CD4-positive, alpha-beta T cell treated with Interleukin-15 for 4 hours (primary cell): ENCODE data around the gene MIEF1.

Experiments
- DNase-seq: peaks from one replicate; pipeline ENCODE4 v3.0.0-alpha.2; 2020; ENCODE audit warnings: low spot score

Gene MIEF1

GRCh38 chr22:39470451-39471291 lies 31.4 kb upstream of the MIEF1 start:
- no peak for DNase-seq

- DNase-seq, result peak; percentile 4
Measured at GRCh38 chr22:39471381-39472141, 30.5 kb upstream of the MIEF1 start.

GRCh38 chr22:39472570-39473556 lies 29.2 kb upstream of the MIEF1 start:
- DNase-seq, result no peak

GRCh38 chr22:39473851-39474250 lies 28.2 kb upstream of the MIEF1 start:
- DNase-seq, result no peak

GRCh38 chr22:39474351-39475111 lies 27.6 kb upstream of the MIEF1 start:
- DNase-seq, result no peak

- DNase-seq, result no peak
Measured at GRCh38 chr22:39475337-39475736, 26.8 kb upstream of the MIEF1 start.

- DNase-seq, result no peak
Measured at GRCh38 chr22:39475902-39476301, 26.2 kb upstream of the MIEF1 start.

GRCh38 chr22:39476664-39477063 lies 25.4 kb upstream of the MIEF1 start:
- no peak for DNase-seq

GRCh38 chr22:39477542-39477941 lies 24.5 kb upstream of the MIEF1 start:
- DNase-seq, result no peak

- DNase-seq, result no peak
Measured at GRCh38 chr22:39478441-39478850, 23.6 kb upstream of the MIEF1 start.

GRCh38 chr22:39479254-39479653 lies 22.8 kb upstream of the MIEF1 start:
- DNase-seq, result no peak

- DNase-seq, result no peak
Measured at GRCh38 chr22:39480557-39480956, 21.5 kb upstream of the MIEF1 start.

- DNase-seq, result no peak
Measured at GRCh38 chr22:39481054-39481453, 21.0 kb upstream of the MIEF1 start.

- no peak for DNase-seq
Measured at GRCh38 chr22:39481595-39481994, 20.5 kb upstream of the MIEF1 start.

- DNase-seq, result no peak
Measured at GRCh38 chr22:39482768-39483167, 19.3 kb upstream of the MIEF1 start.

- no peak for DNase-seq
Measured at GRCh38 chr22:39486951-39487825, 14.9 kb upstream of the MIEF1 start.

- no peak for DNase-seq
Measured at GRCh38 chr22:39487826-39488520, 14.1 kb upstream of the MIEF1 start.

- no peak for DNase-seq
Measured at GRCh38 chr22:39488563-39489083, 13.5 kb upstream of the MIEF1 start.
